Body of pancreas (tissue), 4 donors: ENCODE results near the gene ADK.

Source experiments
- POLR2A ChIP-seq, 3 donors: fragments of 450-650 bp; IDR thresholded peaks; one replicate each; pipeline ENCODE4 v1.6.1; 2016; ENCODE audit warnings: antibody characterized with exemption in 3 of 3, mild to moderate bottlenecking in 2 of 3
- TF ChIP-seq, protein P1 (sequence below), 7 experiments: fragments of 450-650 bp in 4 of 7; fragments of 200-600 bp in 3 of 7; sonication (generic) in 3 of 7; IDR thresholded peaks; one replicate each; pipeline ENCODE4 v1.5.1; 2016 to 2019; ENCODE audit warnings: antibody characterized with exemption in 7 of 7

DNA sequence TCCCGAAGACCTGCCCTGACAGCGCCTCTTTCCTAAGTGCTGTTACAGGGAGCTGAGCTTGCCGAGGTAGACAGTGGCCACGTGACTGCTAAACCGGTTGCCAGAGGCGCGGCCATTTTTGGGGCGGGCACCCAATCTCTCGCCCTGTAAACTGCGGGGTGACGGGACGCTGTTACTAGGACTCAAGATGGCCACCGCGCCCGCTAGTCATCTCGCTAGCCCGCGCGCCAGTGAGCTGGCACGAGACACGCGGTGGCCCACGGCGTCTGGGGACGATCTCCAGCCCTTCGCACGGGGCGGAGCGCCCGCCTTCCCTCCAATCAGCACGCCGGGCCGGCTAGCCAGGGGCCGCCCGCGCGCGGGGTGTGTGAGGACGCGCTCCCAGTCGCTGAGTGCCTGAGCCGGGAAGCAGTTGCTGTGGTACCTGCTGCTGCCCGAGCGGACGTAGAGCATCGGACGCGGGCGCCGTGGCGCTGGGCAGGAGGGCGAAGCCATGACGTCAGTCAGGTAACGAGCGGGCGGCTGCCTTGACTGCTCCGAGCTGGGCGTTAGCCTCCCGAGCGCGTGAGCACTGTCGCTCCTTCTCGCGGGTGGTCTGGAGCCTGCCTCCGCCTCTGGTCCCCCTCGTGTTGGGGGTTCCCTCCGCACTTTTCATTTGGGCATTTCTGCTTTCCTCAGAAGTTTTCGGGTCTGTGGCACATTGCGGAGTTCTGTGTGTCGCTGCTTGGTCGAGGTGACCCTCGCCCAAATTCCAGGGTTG, 25.5 kb downstream of the ADK start:
- TF ChIP-seq, protein P1, sequence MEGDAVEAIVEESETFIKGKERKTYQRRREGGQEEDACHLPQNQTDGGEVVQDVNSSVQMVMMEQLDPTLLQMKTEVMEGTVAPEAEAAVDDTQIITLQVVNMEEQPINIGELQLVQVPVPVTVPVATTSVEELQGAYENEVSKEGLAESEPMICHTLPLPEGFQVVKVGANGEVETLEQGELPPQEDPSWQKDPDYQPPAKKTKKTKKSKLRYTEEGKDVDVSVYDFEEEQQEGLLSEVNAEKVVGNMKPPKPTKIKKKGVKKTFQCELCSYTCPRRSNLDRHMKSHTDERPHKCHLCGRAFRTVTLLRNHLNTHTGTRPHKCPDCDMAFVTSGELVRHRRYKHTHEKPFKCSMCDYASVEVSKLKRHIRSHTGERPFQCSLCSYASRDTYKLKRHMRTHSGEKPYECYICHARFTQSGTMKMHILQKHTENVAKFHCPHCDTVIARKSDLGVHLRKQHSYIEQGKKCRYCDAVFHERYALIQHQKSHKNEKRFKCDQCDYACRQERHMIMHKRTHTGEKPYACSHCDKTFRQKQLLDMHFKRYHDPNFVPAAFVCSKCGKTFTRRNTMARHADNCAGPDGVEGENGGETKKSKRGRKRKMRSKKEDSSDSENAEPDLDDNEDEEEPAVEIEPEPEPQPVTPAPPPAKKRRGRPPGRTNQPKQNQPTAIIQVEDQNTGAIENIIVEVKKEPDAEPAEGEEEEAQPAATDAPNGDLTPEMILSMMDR (IDR thresholded peaks at IDR 0.05) = peak in 2 of 7 experiments; percentile 1 to 4
- TF ChIP-seq POLR2A (IDR thresholded peaks at IDR 0.05) = peak; percentile 95 to 97 (median 95)
